ENCODE measurements around the gene PHACTR1.

DNA sequence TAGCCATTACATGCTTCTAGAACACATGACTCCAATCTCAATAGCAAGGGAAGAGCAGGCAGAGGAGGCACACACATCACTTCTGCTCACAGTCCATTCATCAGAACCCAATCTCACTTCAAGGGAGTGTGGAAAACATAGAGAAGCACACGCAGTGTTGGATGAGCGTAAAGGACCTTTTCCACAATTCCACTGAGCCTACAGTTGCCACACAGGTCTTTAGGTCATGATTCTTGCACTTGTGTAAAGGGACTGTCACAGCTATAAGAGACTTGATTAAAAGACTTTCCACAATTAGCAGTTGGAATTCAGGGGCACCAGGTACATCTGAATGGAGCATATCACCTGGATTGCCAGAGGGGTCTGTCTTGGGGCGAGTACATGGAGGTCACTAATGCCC, 525.6 kb downstream of the PHACTR1 start:
- TF ChIP-seq, protein P1, sequence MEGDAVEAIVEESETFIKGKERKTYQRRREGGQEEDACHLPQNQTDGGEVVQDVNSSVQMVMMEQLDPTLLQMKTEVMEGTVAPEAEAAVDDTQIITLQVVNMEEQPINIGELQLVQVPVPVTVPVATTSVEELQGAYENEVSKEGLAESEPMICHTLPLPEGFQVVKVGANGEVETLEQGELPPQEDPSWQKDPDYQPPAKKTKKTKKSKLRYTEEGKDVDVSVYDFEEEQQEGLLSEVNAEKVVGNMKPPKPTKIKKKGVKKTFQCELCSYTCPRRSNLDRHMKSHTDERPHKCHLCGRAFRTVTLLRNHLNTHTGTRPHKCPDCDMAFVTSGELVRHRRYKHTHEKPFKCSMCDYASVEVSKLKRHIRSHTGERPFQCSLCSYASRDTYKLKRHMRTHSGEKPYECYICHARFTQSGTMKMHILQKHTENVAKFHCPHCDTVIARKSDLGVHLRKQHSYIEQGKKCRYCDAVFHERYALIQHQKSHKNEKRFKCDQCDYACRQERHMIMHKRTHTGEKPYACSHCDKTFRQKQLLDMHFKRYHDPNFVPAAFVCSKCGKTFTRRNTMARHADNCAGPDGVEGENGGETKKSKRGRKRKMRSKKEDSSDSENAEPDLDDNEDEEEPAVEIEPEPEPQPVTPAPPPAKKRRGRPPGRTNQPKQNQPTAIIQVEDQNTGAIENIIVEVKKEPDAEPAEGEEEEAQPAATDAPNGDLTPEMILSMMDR (IDR thresholded peaks at IDR 0.05; ENCODE audit: low read length) = no peak
- TF ChIP-seq EZH2 (IDR thresholded peaks at IDR 0.05; ENCODE audit: borderline replicate concordance, low read length) = no peak

All from OCI-LY1 (cell line).